GM19238 (cell line): ENCODE measurements around the gene MAP7.
"Not testable (repeated sequence)": the region's sequence is repeated elsewhere in the genome, so short reads cannot be mapped to it uniquely, and the experiment has no call there.

Experiments
- DNase-seq: peaks from one replicate; pipeline ENCODE4 v3.0.0; 2011; ENCODE audit warnings: low spot score; ENCODE audit not compliant: insufficient read length

The MAP7 gene

DNA sequence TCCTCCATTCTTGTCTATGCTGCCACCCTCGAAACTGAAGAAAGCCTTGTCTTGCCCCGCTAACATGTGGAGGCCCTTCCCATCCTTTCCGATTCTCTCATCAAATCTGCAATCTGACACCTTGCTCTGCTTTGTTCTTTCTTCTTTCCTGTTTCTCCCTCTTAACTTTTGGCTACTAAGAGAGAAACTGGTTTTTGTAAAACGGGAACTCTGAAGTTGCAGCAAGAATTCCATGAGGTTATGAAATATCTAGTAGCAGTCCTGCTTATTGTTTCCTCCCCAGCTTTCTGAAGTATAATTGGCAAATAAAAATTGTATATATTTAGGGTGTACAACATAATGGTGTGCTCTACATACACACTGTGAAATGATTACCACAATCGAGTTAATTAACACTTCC is 80.2 kb downstream of the MAP7 start:
- DNase-seq, result no peak

DNA sequence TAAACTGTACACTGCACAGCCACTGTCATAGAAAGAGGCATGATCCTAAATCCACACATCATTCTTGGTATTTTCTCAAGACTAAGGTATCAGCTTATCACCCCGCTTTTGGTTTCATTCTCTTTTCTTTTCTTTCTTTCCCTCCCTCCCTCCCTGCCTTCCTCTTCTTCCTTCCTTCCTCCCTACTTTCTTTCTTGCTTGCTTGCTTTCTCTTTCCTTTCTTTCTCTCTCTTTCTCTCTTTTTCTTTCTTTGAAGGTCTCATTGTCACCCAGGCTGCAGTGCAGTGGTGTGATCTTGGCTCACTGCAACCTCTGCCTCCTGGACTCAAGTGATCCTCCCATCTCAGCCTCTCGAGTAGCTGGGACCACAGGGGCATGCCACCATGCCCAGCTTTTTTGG is 81.1 kb downstream of the MAP7 start:
- DNase-seq, result no peak

DNA sequence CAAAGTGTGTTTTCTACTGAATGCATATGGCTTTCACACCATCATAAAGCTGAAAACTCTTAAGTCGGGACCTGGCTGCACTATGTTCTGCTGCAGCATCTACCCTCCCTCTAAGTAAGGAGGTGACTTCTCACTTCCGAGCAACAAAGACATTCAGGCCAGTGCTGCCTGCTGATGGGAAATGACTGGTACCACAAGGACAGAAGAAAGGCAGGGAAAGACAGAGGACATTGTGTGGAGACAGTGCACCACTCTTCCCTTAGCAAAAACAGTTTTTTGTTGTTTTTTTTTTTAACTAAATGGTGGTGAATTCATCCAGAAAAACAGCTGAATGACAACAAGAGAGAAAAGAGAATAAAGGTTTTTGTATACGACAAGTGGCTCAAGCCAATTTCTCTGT is 81.5 kb downstream of the MAP7 start:
- no peak for DNase-seq

DNA sequence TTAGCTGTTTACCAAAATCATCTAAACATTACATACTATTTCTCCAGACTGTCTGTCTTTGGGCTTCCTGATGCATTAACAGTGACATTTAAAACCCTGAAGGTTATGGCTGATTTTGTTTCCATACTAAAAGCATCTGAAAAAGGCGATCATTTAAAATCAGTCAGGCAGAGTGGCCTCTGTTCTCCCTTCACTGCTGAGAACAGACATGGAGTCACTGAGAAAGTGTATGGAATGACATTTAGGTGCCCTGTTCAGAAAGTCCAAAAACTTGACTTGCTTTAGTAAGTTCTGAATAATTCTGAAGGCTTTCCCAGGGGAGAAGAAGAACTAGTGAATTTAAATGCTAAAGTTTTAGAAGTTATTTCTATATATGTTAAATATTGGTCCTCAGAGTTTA is 83.0 kb downstream of the MAP7 start:
- DNase-seq, result no peak

DNA sequence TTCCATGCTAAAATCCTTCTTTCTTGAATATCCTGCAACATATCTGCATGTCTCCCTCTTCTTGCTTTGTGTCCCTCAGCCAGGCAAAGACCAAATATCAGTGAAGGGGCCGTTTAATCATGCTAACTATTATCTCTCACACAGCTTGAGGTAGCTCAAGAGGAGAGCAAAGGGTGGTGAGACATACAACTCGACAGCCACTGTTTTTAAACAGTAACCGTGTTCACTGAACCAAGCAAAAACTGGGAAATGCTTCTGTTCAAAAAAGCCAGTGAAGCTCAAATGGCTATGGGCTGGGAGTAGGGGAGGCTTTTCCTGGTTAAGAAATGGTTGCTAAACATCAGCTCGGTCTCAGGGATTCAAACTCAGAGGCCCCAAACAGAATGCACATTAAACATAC is 83.4 kb downstream of the MAP7 start:
- DNase-seq, result no peak

DNA sequence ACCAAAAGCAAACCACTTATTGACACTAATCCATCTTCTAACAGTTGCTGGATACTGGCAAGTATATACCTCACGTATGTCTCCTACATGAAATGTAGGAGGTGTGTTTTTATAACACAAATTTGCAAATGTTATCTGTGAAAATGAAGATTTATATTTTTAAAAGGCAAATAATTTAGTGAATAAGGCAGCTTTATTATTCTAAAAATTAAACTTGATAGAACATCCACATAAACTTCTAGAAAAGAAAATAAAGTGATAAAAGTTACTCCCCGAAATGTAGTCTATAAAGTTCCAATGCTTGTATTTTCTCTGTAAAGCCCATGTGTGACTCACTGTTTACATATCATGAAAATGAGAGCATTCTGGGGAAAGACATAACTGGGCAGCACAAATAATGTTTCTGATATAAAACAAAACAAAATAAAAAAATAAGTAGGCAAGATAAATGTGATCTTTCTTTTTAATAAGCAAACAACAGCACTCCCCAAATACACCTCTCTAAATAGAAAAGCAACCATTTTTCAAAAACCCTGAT is 84.4 kb downstream of the MAP7 start:
- DNase-seq, result no peak

DNA sequence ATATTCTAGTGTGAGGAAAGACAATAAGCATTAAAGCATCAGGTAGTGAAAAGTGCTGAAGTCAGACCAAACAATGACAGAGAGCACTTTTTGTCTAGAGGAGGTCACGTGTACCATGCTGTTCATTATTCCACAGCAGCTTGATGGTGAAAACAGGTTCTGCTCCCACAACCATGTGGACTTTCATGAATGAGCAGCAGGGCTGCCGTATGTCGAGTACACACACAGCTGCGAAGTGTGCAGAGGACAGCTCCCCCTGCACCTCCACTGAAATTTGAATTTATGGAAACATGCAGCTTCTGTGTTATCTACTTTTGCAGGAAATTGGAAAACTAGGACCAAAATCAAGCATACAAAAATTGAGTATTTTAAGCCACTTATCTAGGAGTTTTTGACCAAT is 85.3 kb downstream of the MAP7 start:
- DNase-seq, result no peak

DNA sequence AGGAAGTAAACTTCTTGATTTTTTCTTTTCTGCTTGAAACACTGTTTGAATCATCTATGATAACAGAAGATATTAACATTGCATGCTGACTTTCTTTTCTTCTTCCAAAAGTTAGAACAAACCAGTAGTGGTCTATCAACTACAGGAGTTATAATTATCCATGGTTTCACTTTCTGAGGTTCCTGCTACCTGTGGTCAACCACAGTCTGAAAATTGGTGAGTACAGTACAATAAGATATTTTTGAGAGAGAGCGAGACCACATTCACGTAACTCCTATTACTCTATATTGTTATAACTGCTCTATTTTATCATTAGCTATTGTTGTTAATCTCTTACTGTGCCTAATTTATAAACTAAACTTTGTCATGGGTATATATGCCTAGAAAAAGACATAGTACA is 86.1 kb downstream of the MAP7 start:
- DNase-seq, result no peak

DNA sequence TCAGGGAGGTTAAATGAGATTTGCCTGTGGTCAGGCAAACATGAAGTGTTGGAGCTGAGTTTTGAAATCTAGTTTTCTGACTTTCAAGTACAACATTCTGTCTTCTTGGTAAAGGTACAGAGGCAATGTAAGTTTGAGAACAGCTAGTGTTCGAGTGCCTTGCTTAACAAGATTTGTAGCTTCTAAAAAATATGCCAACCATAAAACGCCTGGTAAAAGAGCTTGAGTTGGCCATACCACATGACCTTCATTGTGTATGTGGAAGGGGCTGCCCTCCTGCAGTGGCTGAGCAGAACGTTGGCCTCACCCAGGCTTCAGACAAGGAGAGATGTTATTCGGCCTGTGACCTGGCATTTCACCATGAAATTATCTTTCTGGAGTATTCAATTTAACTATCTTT is 86.5 kb downstream of the MAP7 start:
- no peak for DNase-seq

DNA sequence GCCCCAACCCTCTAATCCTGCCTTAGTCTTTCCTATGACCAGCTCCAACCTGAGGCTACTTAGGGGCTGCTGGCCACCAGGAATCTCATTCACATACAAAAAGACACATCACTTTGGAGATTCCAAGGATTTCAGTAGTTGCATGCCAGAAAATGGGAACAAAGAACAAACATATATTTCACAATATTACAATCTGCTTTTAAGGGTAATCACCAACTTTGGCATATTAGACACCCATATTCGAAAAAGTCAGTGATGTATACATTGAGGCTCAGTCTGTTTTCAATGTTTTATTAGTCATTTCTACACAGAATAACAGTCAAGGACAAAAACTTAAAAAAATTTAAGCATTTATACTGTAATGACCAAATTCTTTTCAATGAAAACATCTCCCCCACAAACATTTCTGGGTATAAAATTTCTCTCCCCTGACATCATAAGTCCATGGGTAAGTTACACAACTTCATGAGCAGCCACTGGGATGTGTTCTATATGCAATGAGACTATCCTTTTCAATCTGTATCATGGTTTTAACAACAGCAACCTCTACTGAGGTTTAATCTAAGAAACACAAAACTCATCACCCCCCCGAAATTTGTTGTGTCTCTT is 103.5 kb downstream of the MAP7 start:
- DNase-seq, result no peak

DNA sequence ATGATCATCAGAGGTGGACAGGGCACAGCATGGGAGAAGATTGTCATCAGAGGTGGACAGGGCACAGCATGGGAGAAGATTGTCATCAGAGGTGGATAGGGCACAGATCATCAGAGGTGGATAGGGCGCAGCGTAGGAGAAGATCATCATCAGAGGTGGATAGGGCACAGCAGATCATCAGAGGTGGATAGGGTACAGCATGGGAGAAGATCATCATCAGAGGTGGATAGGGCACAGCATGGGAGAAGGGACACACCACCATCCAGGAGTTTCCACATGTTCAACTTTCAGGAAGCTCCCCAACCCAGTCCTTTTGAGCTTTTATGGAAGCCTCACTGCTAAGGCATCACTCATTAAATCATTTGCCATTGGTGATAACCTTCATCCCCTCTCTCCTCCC is 104.1 kb downstream of the MAP7 start:
- no peak for DNase-seq

DNA sequence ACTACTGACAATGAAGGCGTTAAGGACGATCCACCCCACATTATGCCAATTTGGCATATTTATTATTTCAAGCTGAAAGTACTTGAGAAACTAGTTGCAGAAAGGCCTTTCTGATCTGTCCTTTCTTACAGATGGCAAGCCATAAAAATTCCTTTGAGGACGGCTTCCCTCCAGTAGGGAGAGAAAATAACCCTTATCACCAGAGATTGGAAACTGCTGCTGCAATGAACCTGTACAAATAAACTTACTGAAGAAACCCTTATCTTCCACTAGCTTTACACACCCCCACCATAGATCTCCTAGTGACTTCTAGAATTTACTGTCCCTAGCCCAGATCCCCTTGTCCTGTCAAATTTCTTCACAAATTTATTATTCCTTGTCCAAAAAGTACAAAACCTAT is 105.2 kb downstream of the MAP7 start:
- DNase-seq, result no peak

DNA sequence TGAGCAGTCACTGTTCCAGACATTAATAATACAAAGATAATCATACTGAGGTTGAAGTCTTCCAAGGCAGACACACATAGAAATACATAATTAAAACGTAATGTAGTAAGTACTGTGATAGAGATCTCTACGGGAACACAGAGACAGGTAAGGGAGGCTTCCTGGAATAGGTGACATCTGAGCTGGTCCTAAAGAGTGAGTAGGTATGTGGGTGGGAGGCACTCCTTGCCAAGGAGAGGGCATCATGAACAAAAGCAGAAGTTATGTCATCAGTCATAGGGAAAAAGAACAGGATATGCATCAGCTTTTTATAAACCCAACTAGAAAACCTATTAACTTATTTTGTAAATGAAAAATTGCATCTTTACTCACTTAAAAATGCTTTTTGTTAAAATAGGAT is 110.0 kb downstream of the MAP7 start:
- DNase-seq, result no peak

DNA sequence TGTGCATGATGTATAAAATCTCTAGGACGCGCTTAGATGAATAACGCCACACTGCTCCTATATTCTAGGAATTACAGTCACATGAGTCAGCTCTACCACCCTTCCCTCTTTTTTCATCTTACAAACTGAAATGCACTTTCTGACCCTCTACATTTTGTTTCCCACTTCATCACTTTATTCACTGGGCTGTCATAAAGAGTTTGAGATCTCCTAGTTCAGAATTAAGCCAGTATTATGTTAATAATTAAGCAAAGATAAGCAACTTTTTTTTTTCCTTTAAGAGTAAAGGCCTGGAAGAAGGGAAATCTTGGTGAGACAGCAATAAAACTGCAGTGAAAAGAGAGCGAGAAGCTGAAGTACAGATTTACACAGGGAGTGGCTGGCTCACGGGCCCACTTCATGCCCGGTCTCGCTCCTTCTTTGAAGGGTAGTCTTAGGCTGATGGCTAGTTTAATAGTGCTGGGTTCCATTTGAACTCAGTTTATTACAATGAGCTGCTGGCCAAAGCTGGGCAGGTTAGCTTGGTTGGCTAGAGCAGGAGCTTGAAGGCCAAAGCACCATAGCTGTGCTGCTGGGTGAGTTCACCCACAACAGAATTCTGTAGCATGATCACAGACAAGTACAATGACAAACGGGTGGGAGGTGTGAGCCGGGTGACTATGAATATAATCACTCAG is 110.6 kb downstream of the MAP7 start:
- DNase-seq, result no peak

DNA sequence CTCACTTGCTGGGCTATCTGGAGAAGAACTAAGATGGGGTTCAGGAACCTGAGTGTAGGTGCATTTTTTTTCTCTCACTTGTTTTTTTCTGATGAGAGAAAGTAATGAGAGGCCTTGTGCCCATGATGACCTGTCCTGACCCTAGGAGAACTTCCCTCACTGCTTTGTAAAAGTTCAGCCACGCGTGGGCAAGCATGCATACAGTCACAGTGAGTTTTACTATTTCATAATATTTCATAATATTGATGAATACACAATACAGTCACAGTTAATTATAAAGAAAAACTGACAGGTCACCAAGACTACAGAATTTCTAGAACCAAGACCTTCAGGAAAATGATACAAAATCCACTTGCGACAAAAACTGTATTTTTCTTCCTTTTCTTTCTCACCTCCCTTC is 111.8 kb downstream of the MAP7 start:
- DNase-seq, result no peak

DNA sequence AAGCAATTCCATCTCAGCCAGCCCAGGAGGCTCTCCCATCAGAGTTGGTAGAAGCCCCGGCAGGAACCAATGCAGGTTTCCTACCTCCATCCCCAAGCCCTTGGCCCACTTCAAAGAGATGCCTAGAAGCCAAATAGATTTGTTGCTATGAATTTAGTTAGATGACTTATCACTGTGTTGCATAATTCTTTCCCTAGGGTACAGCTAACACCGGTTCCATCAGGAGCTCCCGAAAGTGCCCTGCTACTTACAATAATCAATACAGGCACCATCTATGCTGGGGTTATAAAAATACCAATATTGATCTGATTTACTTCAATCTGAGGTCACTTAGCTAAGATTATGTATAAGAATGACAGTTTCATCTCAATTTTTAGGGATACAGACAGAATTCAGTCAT is 113.0 kb downstream of the MAP7 start:
- no peak for DNase-seq

DNA sequence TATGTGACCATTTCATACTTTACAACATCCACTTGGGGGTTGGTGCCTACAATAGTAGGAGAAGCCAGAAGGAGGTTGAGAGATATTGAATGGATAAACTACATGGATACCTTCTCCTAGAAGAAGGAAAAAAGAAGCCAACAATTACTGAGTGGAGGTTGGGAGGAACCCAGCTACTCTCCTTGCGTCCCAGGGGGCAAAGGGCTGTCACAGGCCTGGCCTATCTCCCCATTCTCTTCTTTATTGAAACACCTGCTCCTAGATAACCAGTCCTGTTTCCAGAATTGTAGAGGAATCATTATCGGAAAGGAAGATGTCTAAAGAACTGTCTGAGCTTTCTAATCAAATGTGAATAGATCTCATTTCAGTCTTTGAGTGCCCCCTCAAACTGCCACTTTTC is 115.1 kb downstream of the MAP7 start:
- DNase-seq, result no peak

DNA sequence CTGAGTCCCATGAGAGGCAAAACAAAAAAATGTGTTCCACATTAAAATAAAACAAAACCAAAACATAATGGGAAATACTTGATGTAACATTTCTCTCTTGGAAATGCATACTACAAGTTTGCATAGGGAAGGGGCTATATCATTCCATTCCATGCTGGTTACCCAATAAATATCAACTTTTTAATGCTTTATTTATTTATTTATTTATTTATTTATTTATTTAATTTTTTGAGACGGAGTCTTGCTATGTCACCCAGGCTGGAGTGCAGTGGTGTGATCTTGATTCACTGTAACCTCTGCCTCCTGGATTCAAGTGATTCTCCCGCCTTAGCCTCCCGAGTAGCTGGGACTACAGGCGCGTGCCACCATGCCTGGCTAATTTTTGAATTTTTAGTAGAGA is 118.9 kb downstream of the MAP7 start:
- not testable (repeated sequence) for DNase-seq

DNA sequence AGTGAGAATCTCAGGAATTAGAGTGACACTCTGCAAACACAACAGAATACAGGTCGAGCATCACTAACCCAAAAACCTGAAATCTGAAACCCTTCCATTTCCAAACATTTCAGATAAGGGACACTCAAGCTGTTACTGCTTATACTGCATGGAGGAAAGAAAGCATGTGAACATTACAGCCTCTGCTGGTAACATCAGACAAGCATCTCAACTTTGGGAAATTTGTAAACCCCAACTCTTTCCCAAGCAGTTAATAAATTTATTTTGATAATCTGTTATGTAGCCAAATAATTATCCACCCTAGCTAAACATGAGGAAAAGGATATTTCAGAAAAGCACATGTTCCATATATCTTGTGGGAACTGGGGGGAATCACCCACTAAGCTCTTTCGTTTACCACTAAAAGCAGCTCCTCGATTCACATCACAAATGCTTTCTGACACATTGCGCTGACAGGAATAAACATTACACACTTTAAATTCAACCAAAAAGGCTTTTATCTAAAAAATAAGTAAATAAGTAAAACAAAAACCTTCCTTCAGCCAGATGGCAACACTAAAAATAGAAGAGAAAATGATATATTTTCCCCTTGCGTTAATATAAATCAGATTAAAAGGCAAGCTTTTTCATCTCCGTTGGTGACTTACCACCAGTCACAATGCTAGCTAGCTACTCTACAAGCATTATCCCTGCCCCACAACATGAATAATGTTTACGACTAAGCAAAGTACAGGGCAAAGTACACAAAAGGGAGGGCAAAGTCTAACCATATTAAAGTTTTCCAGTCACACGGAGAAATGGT is 120.8 kb downstream of the MAP7 start:
- no peak for DNase-seq

DNA sequence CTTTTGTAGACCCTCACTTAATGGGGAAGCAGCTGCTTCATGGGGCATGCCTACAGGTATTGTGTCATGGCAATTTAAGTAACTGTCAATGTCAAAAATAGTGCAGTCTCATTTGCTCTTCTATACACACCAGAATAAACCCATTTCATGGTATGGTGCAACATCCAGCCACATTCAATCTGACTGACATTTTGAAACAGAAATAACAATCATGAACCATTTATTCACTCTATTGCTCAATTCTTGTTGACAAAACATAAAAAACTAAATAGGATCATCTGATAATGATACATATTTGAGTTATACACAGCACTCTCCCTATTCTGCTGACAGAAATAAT is 122.9 kb downstream of the MAP7 start:
- no peak for DNase-seq

DNA sequence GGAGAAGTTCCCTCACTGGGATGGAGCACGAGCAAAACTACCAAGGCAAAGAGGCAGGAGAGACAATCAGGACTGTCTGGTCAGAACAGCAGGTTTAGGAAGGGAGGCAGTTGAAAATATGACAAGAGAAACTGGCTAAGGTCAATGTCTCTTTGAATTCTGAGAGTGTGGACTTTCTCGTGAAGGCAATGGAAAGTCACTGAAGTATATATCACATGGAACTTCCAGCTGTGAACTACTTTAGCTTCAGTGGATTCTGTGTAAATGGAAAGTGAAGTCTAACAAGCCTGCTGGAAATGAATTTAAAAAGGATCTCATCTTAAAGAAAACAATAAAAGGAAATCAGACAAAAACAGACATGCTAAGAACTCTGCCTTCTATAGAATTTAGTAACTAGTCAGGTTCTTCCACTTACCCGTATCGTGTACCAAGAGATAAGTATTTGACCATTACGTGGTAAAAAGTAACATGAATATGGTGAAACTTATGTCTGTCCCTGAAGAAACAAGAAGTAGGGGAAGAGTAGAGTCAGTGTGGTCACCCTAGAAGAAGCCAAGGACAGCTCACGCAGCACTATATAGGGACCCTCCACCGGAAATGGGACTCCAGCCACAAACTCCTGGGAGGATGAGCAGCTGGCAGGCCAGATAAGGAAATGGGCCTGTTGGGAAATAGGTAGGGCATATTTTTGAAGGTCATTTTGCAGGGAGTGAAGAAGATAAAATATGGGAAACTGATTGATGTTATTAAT is 123.4 kb downstream of the MAP7 start:
- DNase-seq, result no peak

DNA sequence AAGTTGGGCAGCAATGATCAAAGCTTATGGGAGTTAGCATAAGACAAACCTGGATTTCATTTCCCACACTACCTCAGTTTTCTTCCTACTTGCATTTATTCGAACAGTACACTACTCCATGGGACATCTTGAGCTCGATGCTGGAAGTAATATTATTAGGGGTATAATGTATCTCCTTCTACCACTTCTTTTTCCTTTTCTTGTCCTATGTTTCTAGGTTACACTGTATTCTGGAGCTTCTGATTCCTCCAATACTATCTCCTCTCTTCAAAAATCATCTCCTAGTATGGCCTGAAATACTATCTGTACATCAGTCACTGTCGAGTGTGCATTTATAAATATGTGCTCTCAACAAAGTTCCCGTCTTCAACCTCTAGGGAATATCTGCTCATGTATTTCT is 124.4 kb downstream of the MAP7 start:
- DNase-seq, result no peak
